GM08714 (cell line): Measurements from ENCODE around the gene RARS2.

ENCODE experiments used
- H3K4me3 ChIP-seq: fragments of 200-500 bp; sonication (Bioruptor generic); 2 replicates; pipeline ENCODE4 v1.5.1; 2014; ENCODE audit warnings: mild to moderate bottlenecking, low read length, inconsistent platforms
- ZNF274 ChIP-seq: IDR thresholded peaks from 2 replicates; pipeline ENCODE4 v1.6.1; 2012; ENCODE audit warnings: mild to moderate bottlenecking, low read depth, low read length

Gene RARS2

GRCh38 chr6:87544474-87544735 is 45.4 kb downstream of the RARS2 start:
- no peak for TF ChIP-seq ZNF274
- no peak overlapping the region for H3K4me3 ChIP-seq

- TF ChIP-seq ZNF274: no peak
- no peak overlapping the region for H3K4me3 ChIP-seq
These were observed 45.9 kb downstream of the RARS2 start for GRCh38 chr6:87543696-87544473.

DNA sequence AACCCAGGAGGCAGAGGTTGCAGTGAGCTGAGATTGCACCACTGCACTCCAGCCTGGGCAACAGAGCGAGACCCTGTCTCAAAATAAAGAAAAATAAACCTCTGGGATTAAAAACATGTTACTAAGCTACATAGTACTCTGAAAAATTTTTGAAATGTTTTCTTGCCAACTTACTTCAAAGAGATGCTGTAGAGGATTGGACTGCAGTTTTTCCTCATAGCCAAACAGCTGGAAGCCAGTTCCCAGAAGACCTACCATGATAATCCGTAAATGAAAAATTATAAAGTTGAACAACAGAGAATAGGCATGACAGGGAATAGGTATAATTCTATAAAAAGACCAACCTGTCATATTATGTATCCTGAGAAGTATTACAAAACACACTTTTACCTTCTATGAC is 48.0 kb downstream of the RARS2 start:
- no peak for TF ChIP-seq ZNF274
- no peak overlapping the region for H3K4me3 ChIP-seq

DNA sequence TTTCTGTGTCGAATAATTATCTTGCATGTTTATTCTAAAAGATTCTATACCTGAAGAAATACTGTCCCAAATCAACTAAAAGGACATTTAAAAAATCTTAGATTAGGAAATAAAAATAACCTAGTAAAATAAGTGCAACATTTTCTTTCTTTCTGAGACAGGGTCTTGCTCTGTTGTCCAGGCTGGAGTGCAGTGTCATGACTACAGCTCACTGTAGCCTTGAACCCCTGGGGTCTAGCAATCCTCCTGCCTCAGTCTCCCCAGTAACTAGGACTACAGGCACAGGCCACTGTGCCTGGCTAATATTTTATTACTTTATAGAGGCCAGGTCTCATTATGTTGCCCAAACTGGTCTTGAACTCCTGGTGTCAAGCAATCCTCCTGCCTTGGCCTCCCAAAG is 48.7 kb downstream of the RARS2 start:
- no peak for TF ChIP-seq ZNF274
- no peak overlapping the region for H3K4me3 ChIP-seq

GRCh38 chr6:87540539-87540938 is 49.2 kb downstream of the RARS2 start:
- no peak overlapping the region for H3K4me3 ChIP-seq
- no peak for TF ChIP-seq ZNF274

GRCh38 chr6:87539554-87539953 is 50.2 kb downstream of the RARS2 start:
- no peak overlapping the region for H3K4me3 ChIP-seq
- no peak for TF ChIP-seq ZNF274

GRCh38 chr6:87538510-87539260 is 51.1 kb downstream of the RARS2 start:
- TF ChIP-seq ZNF274: no peak
- H3K4me3 ChIP-seq: no peak overlapping the region

- TF ChIP-seq ZNF274: no peak
- H3K4me3 ChIP-seq: no peak overlapping the region
These were observed 55.3 kb downstream of the RARS2 start for GRCh38 chr6:87534377-87535047.

- H3K4me3 ChIP-seq: no peak overlapping the region
- TF ChIP-seq ZNF274: no peak
These were observed 60.6 kb downstream of the RARS2 start for GRCh38 chr6:87529221-87529620.

GRCh38 chr6:87522686-87523085 is 67.1 kb downstream of the RARS2 start:
- TF ChIP-seq ZNF274: no peak
- H3K4me3 ChIP-seq: no peak overlapping the region

DNA sequence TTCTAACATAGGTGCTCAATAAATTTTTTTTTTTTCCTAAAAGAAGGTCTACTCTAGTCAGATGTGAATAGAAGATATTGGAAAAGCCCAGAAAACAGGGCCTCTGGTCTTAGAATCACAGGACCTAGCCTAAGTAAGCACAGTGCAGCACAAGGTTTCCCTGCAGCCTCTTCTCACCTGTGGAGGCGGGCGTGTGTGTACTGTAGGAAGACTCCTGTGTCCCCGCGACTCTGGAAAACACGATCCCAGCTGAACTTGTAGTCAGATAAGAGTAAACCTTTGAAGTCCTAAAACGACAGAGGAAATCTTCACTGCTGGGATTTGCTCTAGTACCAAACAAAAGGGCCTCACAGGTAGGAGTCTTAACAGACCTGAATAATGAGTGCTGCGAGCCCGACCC is 71.3 kb downstream of the RARS2 start:
- TF ChIP-seq ZNF274: no peak

GRCh38 chr6:87514831-87515230 is 75.0 kb downstream of the RARS2 start:
- H3K4me3 ChIP-seq: no peak overlapping the region
- TF ChIP-seq ZNF274: no peak

More for the DNA sequence above, 71.3 kb downstream of the RARS2 start:
- no peak overlapping the region for H3K4me3 ChIP-seq

DNA sequence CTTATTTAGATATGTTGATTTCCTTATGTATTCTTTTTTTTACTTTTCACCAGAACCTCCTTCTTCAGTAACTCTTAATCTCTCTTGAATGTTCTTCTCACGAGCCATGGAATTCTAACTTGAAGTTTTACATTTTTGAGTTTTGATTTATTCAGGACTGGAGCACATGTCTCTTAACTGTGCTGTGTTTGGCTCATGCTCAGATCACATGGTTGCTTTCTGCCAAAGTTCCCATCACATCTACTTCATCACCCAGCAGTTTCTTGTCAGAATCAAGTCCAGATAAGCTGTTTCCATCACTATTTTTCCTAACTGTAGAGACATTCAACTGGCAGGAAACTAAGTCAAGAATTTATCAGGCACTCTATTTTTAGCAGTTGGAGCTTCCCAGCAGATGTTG is 85.3 kb downstream of the RARS2 start:
- H3K4me3 ChIP-seq: no peak overlapping the region
- no peak for TF ChIP-seq ZNF274

GRCh38 chr6:87501809-87502572 is 87.8 kb downstream of the RARS2 start:
- no peak for TF ChIP-seq ZNF274
- no peak overlapping the region for H3K4me3 ChIP-seq
